Mucosa of rectum (tissue), 2 donors: Measurements from ENCODE around the gene TLR9.

ENCODE experiments used
- H3K27ac ChIP-seq, 2 donors: one replicate each; pipeline ENCODE4 v1.7.0; 2013; ENCODE audit warnings: inconsistent platforms in 2 of 2, low read depth in 2 of 2, low read length in 2 of 2
- H3K27me3 ChIP-seq, 2 donors: one replicate each; pipeline ENCODE4 v1.7.0; 2013; ENCODE audit warnings: low read length in 2 of 2; ENCODE audit not compliant: control insufficient read depth in 2 of 2, insufficient read depth in 2 of 2
- H3K36me3 ChIP-seq, 2 donors: one replicate each; pipeline ENCODE4 v1.7.0; 2013; ENCODE audit warnings: low read length in 2 of 2; ENCODE audit not compliant: control insufficient read depth in 2 of 2, insufficient read depth in 2 of 2
- H3K4me1 ChIP-seq, 2 donors: one replicate each; pipeline ENCODE4 v1.7.0; 2013; ENCODE audit warnings: low read length in 2 of 2, mild to moderate bottlenecking in 1 of 2; ENCODE audit not compliant: control insufficient read depth in 2 of 2, insufficient read depth in 2 of 2
- H3K4me3 ChIP-seq, 2 donors: one replicate each; pipeline ENCODE4 v1.7.0; 2013; ENCODE audit warnings: low read length in 2 of 2
- H3K9ac ChIP-seq, 2 donors: one replicate each; pipeline ENCODE4 v1.7.0; 2013; ENCODE audit warnings: low read length in 2 of 2, low read depth in 1 of 2, mild to moderate bottlenecking in 1 of 2
- H3K9me3 ChIP-seq, 2 donors: one replicate each; pipeline ENCODE4 v1.7.0; 2013; ENCODE audit warnings: low read length in 2 of 2; ENCODE audit not compliant: control insufficient read depth in 2 of 2
- donor health status: healthy.
- donor health status: Normal muscosa, but diverticular disease.

The TLR9 gene

GRCh38 chr3:52227117-52227516 lies 1.7 kb upstream of the TLR9 start:
- Histone ChIP-seq H3K9ac (no peak overlapping the region), H3K4me3 (no peak overlapping the region), H3K9me3 (no peaks in the 10 kb centered on the region), H3K27me3 (no peaks in the 10 kb centered on the region), H3K4me1 (peaks cover 0 to 3% of the 10 kb centered on the region in 2 donors), H3K36me3 (peaks cover 28 to 32% of the 10 kb centered on the region in 2 donors), H3K27ac (no peak overlapping the region)

- Histone ChIP-seq H3K9ac (no peak overlapping the region), H3K27ac (peak overlapping the region in 1 of 2 donors; percentile 61), H3K9me3 (no peaks in the 10 kb centered on the region), H3K27me3 (no peaks in the 10 kb centered on the region), H3K36me3 (peaks cover 26 to 30% of the 10 kb centered on the region in 2 donors), H3K4me1 (no peaks in the 10 kb centered on the region), H3K4me3 (no peak overlapping the region)
These were observed 878 bp upstream of the TLR9 start for GRCh38 chr3:52226229-52226817.

GRCh38 chr3:52223449-52224408 lies 1.7 kb downstream of the TLR9 start:
- Histone ChIP-seq H3K4me3 (no peak overlapping the region), H3K27ac (no peak overlapping the region), H3K4me1 (peaks cover 4 to 6% of the 10 kb centered on the region in 2 donors), H3K36me3 (peaks cover 1 to 7% of the 10 kb centered on the region in 2 donors), H3K9ac (no peak overlapping the region), H3K27me3 (no peaks in the 10 kb centered on the region), H3K9me3 (no peaks in the 10 kb centered on the region)

- H3K27me3 ChIP-seq: no peaks in the 10 kb centered on the region
- H3K9me3 ChIP-seq: no peaks in the 10 kb centered on the region
- H3K27ac ChIP-seq: no peak overlapping the region
- peaks cover 0 to 2% of the 10 kb centered on the region in 2 donors for H3K36me3 ChIP-seq
- H3K9ac ChIP-seq: no peak overlapping the region
- H3K4me1 ChIP-seq: peaks cover 15 to 18% of the 10 kb centered on the region in 2 donors
- H3K4me3 ChIP-seq: no peak overlapping the region
These were observed 2.9 kb downstream of the TLR9 start for GRCh38 chr3:52222319-52223221.

GRCh38 chr3:52221563-52222318 lies 3.7 kb downstream of the TLR9 start:
- Histone ChIP-seq H3K4me3 (no peak overlapping the region), H3K4me1 (peaks cover 23 to 26% of the 10 kb centered on the region in 2 donors), H3K27me3 (no peaks in the 10 kb centered on the region), H3K36me3 (no peaks in the 10 kb centered on the region), H3K9me3 (no peaks in the 10 kb centered on the region), H3K27ac (no peak overlapping the region), H3K9ac (no peak overlapping the region)

GRCh38 chr3:52221141-52221562 lies 4.3 kb downstream of the TLR9 start:
- no peak overlapping the region for H3K9ac ChIP-seq
- no peak overlapping the region for H3K4me3 ChIP-seq
- H3K4me1 ChIP-seq: peaks cover 29 to 32% of the 10 kb centered on the region in 2 donors
- H3K36me3 ChIP-seq: no peaks in the 10 kb centered on the region
- H3K27ac ChIP-seq: no peak overlapping the region
- H3K27me3 ChIP-seq: no peaks in the 10 kb centered on the region
- no peaks in the 10 kb centered on the region for H3K9me3 ChIP-seq

GRCh38 chr3:52220380-52221026 lies 4.9 kb downstream of the TLR9 start:
- Histone ChIP-seq H3K9me3 (no peaks in the 10 kb centered on the region), H3K4me3 (no peak overlapping the region), H3K27ac (no peak overlapping the region), H3K27me3 (no peaks in the 10 kb centered on the region), H3K9ac (no peak overlapping the region), H3K4me1 (peaks cover 30 to 32% of the 10 kb centered on the region in 2 donors), H3K36me3 (peaks cover under 1% of the 10 kb centered on the region in 2 donors)

GRCh38 chr3:52218937-52219650 lies 6.4 kb downstream of the TLR9 start:
- Histone ChIP-seq H3K4me1 (peaks cover 30 to 32% of the 10 kb centered on the region in 2 donors), H3K9ac (peak overlapping the region in 1 of 2 donors; percentile 24), H3K4me3 (no peak overlapping the region), H3K27me3 (no peaks in the 10 kb centered on the region), H3K36me3 (peaks cover 13 to 15% of the 10 kb centered on the region in 2 donors), H3K27ac (peak overlapping the region in 1 of 2 donors; percentile 13), H3K9me3 (no peaks in the 10 kb centered on the region)
